Astrocyte of the cerebellum (primary cell): Measurements from ENCODE around the gene NLRP7.
"Not testable (repeated sequence)": the region's sequence is repeated elsewhere in the genome, so short reads cannot be mapped to it uniquely, and the experiment has no call there.

Source experiments
- DNase-seq: peaks from one replicate; pipeline ENCODE4 v3.0.0-alpha.2; 2011; ENCODE audit warnings: low read depth
- H3K4me3 ChIP-seq: 2 replicates; pipeline ENCODE4 v1.5.1; 2011; ENCODE audit warnings: mild to moderate bottlenecking, low read depth, low read length, moderate library complexity
- CTCF ChIP-seq: IDR thresholded peaks from 2 replicates; pipeline ENCODE4 v1.5.1; 2012; ENCODE audit warnings: low read length, low read depth, moderate library complexity, mild to moderate bottlenecking; ENCODE audit errors: missing control alignments
- in situ Hi-C: cut with HindIII; loops from 2 replicates; pipeline ENCODE4 v1.10.0; 2017; ENCODE audit warnings: low sequenced_read_pairs

The NLRP7 gene

DNA sequence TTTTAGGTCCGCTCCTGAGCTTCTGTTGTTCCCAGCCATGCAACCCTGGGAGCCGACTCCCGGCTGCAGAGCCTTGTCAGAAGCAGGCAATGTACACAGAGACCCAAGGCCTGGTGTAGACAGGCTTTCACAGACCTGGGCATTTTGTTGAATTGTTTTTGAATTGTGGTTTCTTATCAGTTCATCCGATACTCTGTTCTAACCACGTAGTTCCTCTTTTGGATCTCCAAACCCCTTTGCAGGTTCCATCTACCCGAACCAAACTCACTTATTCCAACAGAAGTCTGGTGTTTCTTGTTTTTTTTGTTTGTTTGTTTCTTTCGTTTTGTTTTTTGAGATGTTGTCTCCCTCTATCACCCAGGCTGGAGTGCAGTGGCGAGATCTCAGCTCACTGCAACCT lies 12.5 kb upstream of the NLRP7 start:
- in situ Hi-C loops, result no loop called here
- H3K4me3 ChIP-seq, result no peak overlapping the region
- no peak for TF ChIP-seq CTCF
- DNase-seq, result no peak

GRCh38 chr19:54955376-54955775 lies 8.0 kb upstream of the NLRP7 start:
- H3K4me3 ChIP-seq, result no peak overlapping the region
- no peak for TF ChIP-seq CTCF
- DNase-seq, result peak; percentile 12
- in situ Hi-C loops, result no loop called here

DNA sequence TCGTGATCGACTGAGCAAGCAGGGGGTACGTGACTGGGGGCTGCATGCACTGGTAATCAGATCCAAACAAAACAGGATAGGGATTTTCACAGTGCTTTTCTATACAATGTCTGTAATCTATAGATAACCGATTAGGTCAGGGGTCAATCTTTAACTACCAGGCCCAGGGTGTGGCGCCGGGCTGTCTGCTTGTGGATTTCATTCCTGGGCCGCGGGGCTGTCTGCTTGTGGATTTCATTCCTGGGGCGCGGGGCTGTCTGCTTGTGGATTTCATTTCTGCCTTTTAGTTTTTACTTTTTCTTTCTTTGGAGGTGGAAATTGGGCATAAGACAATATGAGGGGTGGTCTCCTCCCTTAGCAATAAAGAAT lies 6.0 kb upstream of the NLRP7 start:
- H3K4me3 ChIP-seq, in situ Hi-C loops, DNase-seq: not testable (repeated sequence)

DNA sequence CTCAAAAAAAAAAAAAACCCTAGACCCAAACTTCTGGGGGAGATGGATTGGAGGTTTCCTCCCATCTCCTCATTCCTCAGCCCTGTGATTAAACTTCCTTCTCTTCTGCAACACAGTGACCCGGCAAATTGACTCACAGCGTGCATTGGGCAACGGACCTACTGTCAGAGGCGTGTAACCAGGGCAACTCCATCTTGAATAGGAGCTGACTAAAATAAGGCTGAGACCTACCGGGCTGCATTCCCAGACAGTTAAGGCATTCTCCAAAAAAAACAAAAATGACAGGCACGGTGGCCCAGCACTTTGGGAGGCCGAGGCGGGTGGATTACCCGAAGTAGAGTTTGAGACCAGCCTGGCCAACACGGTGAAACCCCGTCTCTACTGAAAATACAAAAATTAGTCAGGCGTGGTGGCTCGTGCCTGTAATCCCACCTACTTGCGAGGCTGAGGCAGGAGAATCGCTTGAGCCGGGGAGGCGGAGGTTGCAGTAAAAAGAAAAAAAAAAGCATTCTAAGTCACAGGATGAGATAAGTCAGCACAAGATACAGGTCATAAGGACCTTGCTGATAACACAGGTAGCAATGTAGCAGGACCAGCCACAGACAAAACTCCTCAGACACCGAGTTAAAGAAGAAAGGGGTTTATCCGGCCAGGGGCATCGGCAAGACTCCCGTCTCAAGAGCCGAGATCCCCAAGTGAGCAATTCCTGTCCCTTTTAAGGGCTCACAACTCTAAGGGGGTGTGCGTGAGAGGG lies 5.4 kb upstream of the NLRP7 start:
- peak; percentile 22 for DNase-seq
- H3K4me3 ChIP-seq, result no peak overlapping the region
- TF ChIP-seq CTCF, result no peak
- in situ Hi-C loops, result no loop called here

DNA sequence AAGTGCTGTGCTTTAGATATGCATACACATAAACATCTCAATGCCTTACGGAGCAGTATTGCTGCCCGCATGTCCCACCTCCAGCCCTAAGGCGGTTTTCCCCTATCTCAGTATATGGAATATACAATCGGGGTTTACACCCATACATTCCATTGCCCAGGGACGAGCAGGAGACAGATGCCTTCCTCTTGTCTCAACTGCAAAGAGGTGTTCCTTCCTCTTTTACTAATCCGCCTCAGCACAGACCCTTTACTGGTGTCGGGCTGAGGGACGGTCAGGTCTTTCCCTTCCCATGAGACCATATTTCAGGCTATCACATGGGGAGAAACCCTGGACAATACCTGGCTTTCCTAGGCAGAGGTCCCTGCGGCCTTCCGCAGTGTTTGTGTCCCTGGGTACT lies 3.2 kb upstream of the NLRP7 start:
- in situ Hi-C loops, DNase-seq, H3K4me3 ChIP-seq: not testable (repeated sequence)

- H3K4me3 ChIP-seq, result no peak overlapping the region
- no peak for TF ChIP-seq CTCF
- no peak for DNase-seq
- in situ Hi-C loops, result no loop called here
These were observed 2.1 kb upstream of the NLRP7 start for GRCh38 chr19:54949412-54949811.

GRCh38 chr19:54943772-54944361 lies 3.5 kb downstream of the NLRP7 start:
- in situ Hi-C loops, H3K4me3 ChIP-seq, DNase-seq: not testable (repeated sequence)

DNA sequence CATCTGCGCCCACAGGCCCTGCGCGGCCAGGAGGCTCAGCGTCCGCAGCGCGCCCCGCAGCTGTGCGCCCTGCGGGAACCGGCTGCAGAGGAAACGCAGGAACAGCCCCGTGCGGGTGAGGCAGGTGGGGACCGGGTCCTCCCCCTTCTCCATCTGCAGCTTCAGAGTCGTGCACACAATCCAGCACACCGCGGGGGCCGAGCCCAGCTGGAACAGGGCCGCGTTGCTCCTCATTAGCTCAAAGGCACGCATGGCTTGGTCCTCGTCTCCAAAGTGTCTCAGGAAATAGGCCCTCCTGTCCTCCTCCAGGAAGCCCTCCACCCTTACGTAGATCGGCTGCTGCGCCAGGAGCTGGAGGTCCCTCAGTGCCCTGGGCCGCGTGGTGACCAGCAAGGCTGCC lies 7.8 kb downstream of the NLRP7 start:
- DNase-seq, in situ Hi-C loops, H3K4me3 ChIP-seq: not testable (repeated sequence)

DNA sequence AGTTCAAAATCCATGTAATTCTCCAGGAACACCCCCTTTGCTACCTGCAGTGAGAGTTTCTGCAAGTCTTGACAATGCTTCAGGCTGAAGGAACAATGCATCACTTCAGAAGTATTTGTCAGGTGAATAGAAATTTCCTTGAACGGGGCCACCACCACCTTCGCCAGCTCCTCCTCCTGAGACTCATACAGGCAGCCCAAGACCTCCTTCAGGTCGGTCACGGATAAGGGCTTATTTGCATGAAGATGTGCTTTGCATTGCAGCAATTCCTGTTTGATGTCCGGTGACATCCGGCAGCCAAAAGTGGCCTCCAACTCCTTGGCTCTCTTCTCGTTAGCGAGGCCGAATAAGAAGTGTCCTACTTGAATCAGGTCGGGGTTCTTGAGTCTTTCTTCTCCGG lies 8.4 kb downstream of the NLRP7 start:
- no peak overlapping the region for H3K4me3 ChIP-seq
- in situ Hi-C loops, result no loop called here
- TF ChIP-seq CTCF, result no peak
- no peak for DNase-seq
